Calu3 (cell line): ENCODE results near the gene NPW. TPM values are rescaled to one million over a fixed set of nuclear protein-coding genes. Genes with fewer than 3 reads are reported as not detected.

Experiments used
- Bru-seq: library from RNA; stranded (reverse); fragments of 400-500 nt; gene quantifications from one replicate; lab custom pipeline; 2021; lab: Mats Ljungman, UMichigan
- BruChase-seq, 2 experiments: library from RNA; stranded (reverse); fragments of 400-500 nt; gene quantifications; one replicate each; lab custom pipeline; 2021; lab: Mats Ljungman, UMichigan
- BruUV-seq: library from RNA; stranded (reverse); fragments of 400-500 nt; replicated peaks from 2 replicates; lab custom pipeline; 2021; lab: Mats Ljungman, UMichigan
- CTCF ChIA-PET: fragments of 300-600 bp; sonication (Branson Sonifier 250); formaldehyde crosslinking; loops from one replicate; lab custom pipeline; 2022; ENCODE audit warnings: antibody characterized with exemption; lab: Charles Lee
- DNase-seq: peaks from one replicate; pipeline ENCODE4 v3.0.0; 2022
- H3K27ac Mint-ChIP-seq: one replicate; pipeline ENCODE4 v1.8.0; 2022; ENCODE audit warnings: mixed read lengths; ENCODE audit not compliant: unreplicated experiment
- H3K27me3 Mint-ChIP-seq: one replicate; pipeline ENCODE4 v1.8.0; 2022; ENCODE audit warnings: mixed read lengths; ENCODE audit not compliant: unreplicated experiment
- H3K36me3 Mint-ChIP-seq: one replicate; pipeline ENCODE4 v1.8.0; 2022; ENCODE audit warnings: mild to moderate bottlenecking, moderate library complexity, mixed read lengths; ENCODE audit not compliant: insufficient read depth, unreplicated experiment
- H3K4me1 Mint-ChIP-seq: one replicate; pipeline ENCODE4 v1.8.0; 2022; ENCODE audit warnings: mild to moderate bottlenecking, low read depth, mixed read lengths; ENCODE audit not compliant: unreplicated experiment
- H3K4me3 Mint-ChIP-seq: one replicate; pipeline ENCODE4 v1.8.0; 2022; ENCODE audit warnings: mild to moderate bottlenecking, low read depth, moderate library complexity, mixed read lengths; ENCODE audit not compliant: unreplicated experiment
- H3K9me3 Mint-ChIP-seq: one replicate; pipeline ENCODE4 v1.8.0; 2022; ENCODE audit warnings: low read depth, mixed read lengths; ENCODE audit not compliant: unreplicated experiment
- CTCF ChIP-seq: fragments of 200-600 bp; IDR thresholded peaks from one replicate; pipeline ENCODE4 v1.8.0; 2022; ENCODE audit warnings: antibody characterized with exemption; ENCODE audit not compliant: unreplicated experiment
- intact Hi-C: fragments of 100-400 bp; cut with micrococcal nuclease; formaldehyde crosslinking; loops from one replicate; pipeline ENCODE4 v1.10.0; 2022; ENCODE audit not compliant: unreplicated experiment
- long read RNA-seq: library from polyadenylated mRNA; stranded (forward); transcript quantifications from one replicate; pipeline ENCODE4 v2.0.0, GENCODE V29; 2022
- total RNA-seq: library from RNA; stranded (reverse); gene quantifications from 2 replicates; pipeline ENCODE4 v1.2.3, GENCODE V29; 2022

NPW gene
- total RNA-seq (1.5 and 4.2 TPM in 2 replicates), Bru-seq, nascent RNA (not detected), BruChase-seq, experiment 1, labeled RNA remaining after a 6-hour chase (percentile 31 among the genes with signal in this experiment), BruChase-seq, experiment 2, labeled RNA remaining after a 2-hour chase (not detected)
- long read RNA-seq, transcript NPW-202 (2 exons, 991 nt) = major isoform, 7 of 12 reads
- long read RNA-seq, partial matches to known transcripts = 0 of 12 reads
- long read RNA-seq, other reads (novel, unspliced or antisense) = 5 of 12 reads

GRCh38 chr16:2019518-2019920 lies at the start of gene NPW:
Gene NPW, plus strand, starts transcription at chr16:2019785.
- intact Hi-C loops = no loop called here
- peaks cover 62% of the 10 kb centered on the region for H3K27me3 Mint-ChIP-seq
- BruUV-seq = no TSS peak
- H3K27ac Mint-ChIP-seq = no peak within 1 kb of the TSS
- peak; percentile 36 for DNase-seq
- no peak for TF ChIP-seq CTCF
- peaks cover 29% of the 10 kb centered on the region for H3K36me3 Mint-ChIP-seq
- H3K4me1 Mint-ChIP-seq = peaks cover 30% of the 10 kb centered on the region
- H3K4me3 Mint-ChIP-seq = peak within 1 kb of the TSS; percentile 66
- no peaks in the 10 kb centered on the region for H3K9me3 Mint-ChIP-seq
- CTCF ChIA-PET = interaction anchor here (0.6 kb wide), 1 partner anchor 116 kb away, joined by 3 read pairs; the partner anchor contains the start of gene PKD1

GRCh38 chr16:1971796-1972489 lies 47.6 kb upstream of the NPW start, which contains the start of gene TBL3:
Gene TBL3, plus strand, starts transcription at chr16:1972053. Its CDS starts 112 bp downstream, at chr16:1972165.
- DNase-seq = peak; percentile 97
- BruUV-seq = no TSS peak
- Mint-ChIP-seq H3K4me3 (peak within 1 kb of the TSS; percentile 99), H3K27ac (peak within 1 kb of the TSS; percentile 70), H3K4me1 (peaks cover 15% of the 10 kb centered on the region), H3K9me3 (no peaks in the 10 kb centered on the region), H3K27me3 (no peaks in the 10 kb centered on the region), H3K36me3 (peaks cover 48% of the 10 kb centered on the region)
- CTCF ChIA-PET = interaction anchor here (0.8 to 1.3 kb wide), 2 partner anchors 12 to 32 kb away, joined by 4 read pairs; partner anchors contain the start of gene GFER
- no peak for TF ChIP-seq CTCF
- intact Hi-C loops = no loop called here

- no TSS peak for BruUV-seq
Measured at GRCh38 chr16:1972490-1972877, 47.1 kb upstream of the NPW start.

More at GRCh38 chr16:1972490-1972877, 47.1 kb upstream of the NPW start:
- intact Hi-C loops = no loop called here
- Mint-ChIP-seq H3K27me3 (no peaks in the 10 kb centered on the region), H3K9me3 (no peaks in the 10 kb centered on the region), H3K27ac (peak overlapping the region; percentile 70), H3K36me3 (peaks cover 52% of the 10 kb centered on the region), H3K4me1 (peaks cover 15% of the 10 kb centered on the region), H3K4me3 (peak overlapping the region; percentile 99)
- TF ChIP-seq CTCF = no peak
- no peak for DNase-seq
- CTCF ChIA-PET = interaction anchor here (1.3 kb wide), 1 partner anchor 11 kb away, joined by 4 read pairs; the partner anchor contains the start of gene GFER
